Activated T-cell treated with anti-CD3 and anti-CD28 coated beads, Interleukin-2, amount 50 U/mL, for 72 hours (primary cell): ENCODE data around the gene GAK. TPM values are rescaled to one million over a fixed set of nuclear protein-coding genes. Genes with fewer than 3 reads are reported as not detected.

Experiments
- ATAC-seq, 2 donors: fragments of 150-1000 bp; cut with Tn5 transposase; replicated peaks in 1 of 2; 2 replicates each; pipeline ENCODE4 v1.10.0; 2021; ENCODE audit warnings: moderate library complexity in 2 of 2, mild to moderate bottlenecking in 1 of 2
- DNase-seq, 2 donors: peaks; one replicate each; pipeline ENCODE4 v3.0.0; 2021 to 2022; ENCODE audit warnings: mixed read lengths in 1 of 2
- H3K27ac Mint-ChIP-seq: one replicate; pipeline ENCODE4 v1.8.0; 2022; ENCODE audit warnings: mild to moderate bottlenecking, moderate library complexity, mixed read lengths
- H3K27me3 Mint-ChIP-seq: one replicate; pipeline ENCODE4 v1.8.0; 2022; ENCODE audit warnings: low read depth, mixed read lengths
- H3K36me3 Mint-ChIP-seq, 2 donors: one replicate each; pipeline ENCODE4 v1.8.0; 2022; ENCODE audit warnings: mixed read lengths in 2 of 2, mild to moderate bottlenecking in 1 of 2; ENCODE audit not compliant: insufficient read depth in 2 of 2
- H3K4me1 Mint-ChIP-seq: one replicate; pipeline ENCODE4 v1.8.0; 2022; ENCODE audit warnings: low read depth, mixed read lengths
- H3K4me3 Mint-ChIP-seq, 2 donors: one replicate each; pipeline ENCODE4 v1.8.0; 2022; ENCODE audit warnings: mild to moderate bottlenecking in 2 of 2, mixed read lengths in 2 of 2, moderate library complexity in 2 of 2
- H3K9me3 Mint-ChIP-seq, 2 donors: one replicate each; pipeline ENCODE4 v1.8.0; 2022; ENCODE audit warnings: mixed read lengths in 2 of 2
- total RNA-seq, 2 donors: library from RNA; stranded (reverse); gene quantifications; one replicate each; pipeline ENCODE4 v1.2.3, GENCODE V29; 2022

The GAK gene
- total RNA-seq, 2 donors from 2014 or later = 136 to 140 TPM

- ATAC-seq (no peak), DNase-seq (no peak)
- Mint-ChIP-seq H3K4me3 (no peak overlapping the region), H3K27ac (no peak overlapping the region), H3K4me1 (peaks cover 22% of the 10 kb centered on the region), H3K9me3 (peaks cover 0 to 4% of the 10 kb centered on the region in 2 donors), H3K27me3 (peaks cover 22% of the 10 kb centered on the region), H3K36me3 (peaks cover 0 to 5% of the 10 kb centered on the region in 2 donors)
Observed at GRCh38 chr4:801436-802124, 130.5 kb downstream of the GAK start.

Other genes with a start within 250 kb of the GAK start
- under 1 TPM; 0.29 to 0.37 TPM for gene SLC49A3, start 243.2 kb downstream of the GAK start, total RNA-seq
- gene PCGF3, start 226.5 kb downstream of the GAK start, total RNA-seq = 10 to 100 TPM; 31.5 to 35.5 TPM
- gene CPLX1, start 106.2 kb downstream of the GAK start, total RNA-seq = 1 to 10 TPM; 1.3 to 1.9 TPM
- 10 to 100 TPM; 21.0 to 22.0 TPM for gene TMEM175, start 144 bp upstream of the GAK start, total RNA-seq
- 10 to 100 TPM in 1 of 2 donors, 1 to 10 TPM in 1; 8.8 to 12.0 TPM for gene DGKQ, start 41.3 kb upstream of the GAK start, total RNA-seq
- 10 to 100 TPM; 11.8 to 13.9 TPM for gene IDUA, start 54.7 kb upstream of the GAK start, total RNA-seq
- not detected for gene SLC26A1, start 61.1 kb upstream of the GAK start, total RNA-seq
- gene FGFRL1, start 79.3 kb upstream of the GAK start, total RNA-seq = 10 to 100 TPM; 15.9 to 18.6 TPM
- 1 to 10 TPM; 2.3 to 3.9 TPM for gene RNF212, start 181.2 kb upstream of the GAK start, total RNA-seq
- gene SPON2, start 240.3 kb upstream of the GAK start, total RNA-seq = 1 to 10 TPM; 7.0 to 8.2 TPM